ENCODE results near the gene MRPS15.

DNA sequence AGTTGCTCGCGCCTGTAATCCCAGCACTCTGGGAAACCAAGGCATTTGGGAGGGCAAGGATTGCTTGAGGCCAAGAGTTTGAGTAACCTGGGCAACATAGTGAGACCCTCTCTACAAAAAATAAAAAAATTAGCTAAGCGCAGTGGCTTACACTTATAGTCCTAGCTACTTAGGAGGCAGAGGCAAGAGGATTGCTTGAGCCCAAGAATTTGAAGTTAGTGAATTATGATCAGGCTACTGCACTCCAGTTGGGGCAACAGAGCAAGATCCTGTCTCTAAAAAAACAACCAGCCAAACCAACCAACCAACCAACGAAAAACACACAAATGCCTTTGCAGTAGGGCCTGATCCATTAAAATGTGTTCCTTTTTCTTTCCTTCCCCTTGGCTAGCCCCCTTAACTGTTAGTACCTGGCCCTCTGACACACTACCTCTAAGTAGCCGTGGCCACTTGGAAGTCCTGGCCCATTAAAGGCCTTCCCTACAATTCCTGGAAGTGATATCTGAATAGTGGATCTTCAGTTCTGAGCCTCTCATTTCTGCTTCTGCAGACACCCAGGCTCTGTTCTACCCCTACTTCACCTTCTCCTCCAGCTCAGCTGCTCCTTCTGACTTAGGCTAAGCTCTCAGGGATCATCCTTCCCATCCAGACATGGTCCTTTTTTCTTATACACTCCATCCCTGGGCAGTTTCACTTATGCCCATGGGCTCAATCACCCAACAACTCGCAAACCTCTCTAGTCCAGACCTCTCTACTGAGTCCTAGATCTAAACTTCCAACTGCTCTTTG, 10.4 kb downstream of the MRPS15 start:
- TF ChIP-seq, protein P1, sequence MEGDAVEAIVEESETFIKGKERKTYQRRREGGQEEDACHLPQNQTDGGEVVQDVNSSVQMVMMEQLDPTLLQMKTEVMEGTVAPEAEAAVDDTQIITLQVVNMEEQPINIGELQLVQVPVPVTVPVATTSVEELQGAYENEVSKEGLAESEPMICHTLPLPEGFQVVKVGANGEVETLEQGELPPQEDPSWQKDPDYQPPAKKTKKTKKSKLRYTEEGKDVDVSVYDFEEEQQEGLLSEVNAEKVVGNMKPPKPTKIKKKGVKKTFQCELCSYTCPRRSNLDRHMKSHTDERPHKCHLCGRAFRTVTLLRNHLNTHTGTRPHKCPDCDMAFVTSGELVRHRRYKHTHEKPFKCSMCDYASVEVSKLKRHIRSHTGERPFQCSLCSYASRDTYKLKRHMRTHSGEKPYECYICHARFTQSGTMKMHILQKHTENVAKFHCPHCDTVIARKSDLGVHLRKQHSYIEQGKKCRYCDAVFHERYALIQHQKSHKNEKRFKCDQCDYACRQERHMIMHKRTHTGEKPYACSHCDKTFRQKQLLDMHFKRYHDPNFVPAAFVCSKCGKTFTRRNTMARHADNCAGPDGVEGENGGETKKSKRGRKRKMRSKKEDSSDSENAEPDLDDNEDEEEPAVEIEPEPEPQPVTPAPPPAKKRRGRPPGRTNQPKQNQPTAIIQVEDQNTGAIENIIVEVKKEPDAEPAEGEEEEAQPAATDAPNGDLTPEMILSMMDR (conservative IDR thresholded peaks at IDR 0.05): no peak
- no peak for TF ChIP-seq EZH2 (IDR thresholded peaks at IDR 0.05; ENCODE audit: low read depth)

All from PC-9 (cell line).